LNCAP (cell line): ENCODE measurements around the gene PYHIN1.

Source experiments
- CTCF ChIP-seq: fragments of 450-650 bp; IDR thresholded peaks from 2 replicates; pipeline ENCODE4 v1.5.1; 2017; ENCODE audit warnings: mild to moderate bottlenecking

PYHIN1 gene

GRCh38 chr1:158979229-158979628 lies 47.9 kb downstream of the PYHIN1 start:
- no peak for TF ChIP-seq CTCF

DNA sequence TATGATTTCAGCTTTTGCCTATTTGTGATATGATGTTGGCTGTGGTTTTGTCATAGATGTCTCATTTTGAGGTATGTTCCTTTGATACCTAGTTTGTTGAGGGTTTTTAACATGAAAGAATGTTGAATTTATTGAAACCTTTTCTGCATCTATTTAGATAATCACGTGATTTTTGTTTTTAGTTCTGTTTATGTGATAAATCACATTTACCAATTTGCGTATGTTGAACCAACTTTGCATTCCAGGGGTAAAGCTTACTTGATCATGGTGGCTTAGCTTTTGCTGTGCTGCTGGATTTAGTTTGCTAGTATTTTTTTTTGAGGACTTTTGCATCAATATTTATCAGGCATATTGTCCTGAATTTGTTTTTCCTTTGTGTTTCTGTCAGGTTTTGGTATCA lies 51.9 kb downstream of the PYHIN1 start:
- no peak for TF ChIP-seq CTCF

GRCh38 chr1:158984386-158984785 lies 53.0 kb downstream of the PYHIN1 start:
- no peak for TF ChIP-seq CTCF

GRCh38 chr1:158989424-158989823 lies 58.1 kb downstream of the PYHIN1 start:
- no peak for TF ChIP-seq CTCF

GRCh38 chr1:158992787-158993312 lies 61.5 kb downstream of the PYHIN1 start:
- no peak for TF ChIP-seq CTCF

GRCh38 chr1:158996998-158997397 lies 65.6 kb downstream of the PYHIN1 start:
- no peak for TF ChIP-seq CTCF

DNA sequence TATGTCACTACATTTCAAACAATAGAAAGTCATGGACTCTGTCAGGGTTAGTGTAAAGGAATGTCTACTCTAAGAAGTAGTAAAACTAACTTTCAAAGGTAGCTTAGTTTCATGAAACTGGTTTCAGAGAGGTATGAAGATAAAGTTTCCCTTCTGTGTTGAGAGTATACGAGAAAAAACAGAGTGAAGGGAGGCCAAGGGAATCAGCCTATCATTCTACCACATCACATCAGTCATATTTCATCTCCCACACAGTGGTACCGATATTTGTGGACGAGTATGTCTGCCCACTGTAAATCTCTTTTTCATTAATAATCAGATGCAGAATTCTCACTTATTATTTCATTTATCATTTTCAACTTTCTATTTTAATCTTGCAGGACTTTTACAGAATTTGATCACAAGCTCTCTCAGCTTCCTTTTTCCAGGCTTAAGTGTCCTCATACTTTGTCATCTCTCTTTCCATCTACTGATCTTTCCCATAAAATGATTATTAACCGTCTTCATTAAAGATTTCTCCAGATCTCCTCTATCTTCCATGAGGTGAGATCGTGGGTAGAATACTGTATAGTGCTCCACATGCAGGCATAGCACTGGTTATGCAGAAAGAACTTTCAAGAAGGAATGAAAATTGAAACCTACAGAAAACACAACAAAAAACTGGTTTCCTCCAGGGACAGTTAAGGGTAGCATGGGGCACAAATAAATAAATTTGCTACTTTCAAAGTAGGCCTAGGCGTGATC lies 66.9 kb downstream of the PYHIN1 start:
- no peak for TF ChIP-seq CTCF
